Measurements from ENCODE around the gene ARHGAP26. TPM values are rescaled to one million over a fixed set of nuclear protein-coding genes. Genes with fewer than 3 reads are reported as not detected.

The ARHGAP26 gene
- total RNA-seq, 1 experiment from 2014 or later: 39.8 TPM

GRCh38 chr5:142727735-142728047 lies 42.5 kb upstream of the ARHGAP26 start:
- no peak overlapping the region for H2AFZ ChIP-seq (ENCODE audit: low read length)

GRCh38 chr5:142735323-142736246 lies 34.6 kb upstream of the ARHGAP26 start:
- Histone ChIP-seq H3K36me3 (ENCODE audit: insufficient read depth, low read length) (no peaks in the 10 kb centered on the region), H3K4me3 (ENCODE audit: low read length) (no peak overlapping the region), H3K27me3 (ENCODE audit: low read length) (no peaks in the 10 kb centered on the region), H3K4me2 (ENCODE audit: low read depth, low read length, poor library complexity, severe bottlenecking) (no peak overlapping the region), H4K20me1 (ENCODE audit: insufficient read depth, low read depth, low read length) (no peaks in the 10 kb centered on the region), H3K9me3 (ENCODE audit: low read length) (no peaks in the 10 kb centered on the region), H3K27ac (ENCODE audit: low read length) (no peak overlapping the region), H3K4me1 (ENCODE audit: low read length) (no peaks in the 10 kb centered on the region), H3K9ac (ENCODE audit: low read length) (no peak overlapping the region), H3K9me2 (replicated peaks; ENCODE audit: insufficient read depth, low read length) (no peaks in the 10 kb centered on the region), H3K79me2 (ENCODE audit: low read length) (no peaks in the 10 kb centered on the region), H2AFZ (ENCODE audit: low read length) (no peak overlapping the region)
- no peak for DNase-seq

More at GRCh38 chr5:142727735-142728047, 42.5 kb upstream of the ARHGAP26 start:
- Histone ChIP-seq H3K79me2 (ENCODE audit: low read length) (no peaks in the 10 kb centered on the region), H3K27me3 (ENCODE audit: low read length) (no peaks in the 10 kb centered on the region), H3K4me2 (ENCODE audit: low read depth, low read length, poor library complexity, severe bottlenecking) (no peak overlapping the region), H3K36me3 (ENCODE audit: insufficient read depth, low read length) (no peaks in the 10 kb centered on the region), H3K4me1 (ENCODE audit: low read length) (no peaks in the 10 kb centered on the region), H3K9ac (ENCODE audit: low read length) (no peak overlapping the region), H3K4me3 (ENCODE audit: low read length) (no peak overlapping the region), H3K27ac (ENCODE audit: low read length) (no peak overlapping the region), H3K9me3 (ENCODE audit: low read length) (no peaks in the 10 kb centered on the region), H3K9me2 (replicated peaks; ENCODE audit: insufficient read depth, low read length) (no peaks in the 10 kb centered on the region), H4K20me1 (ENCODE audit: insufficient read depth, low read depth, low read length) (no peaks in the 10 kb centered on the region)
- no peak for DNase-seq

GRCh38 chr5:142736247-142736632 lies 33.9 kb upstream of the ARHGAP26 start:
- Histone ChIP-seq H3K9me2 (replicated peaks; ENCODE audit: insufficient read depth, low read length) (no peaks in the 10 kb centered on the region), H3K36me3 (ENCODE audit: insufficient read depth, low read length) (no peaks in the 10 kb centered on the region), H3K9ac (ENCODE audit: low read length) (no peak overlapping the region), H4K20me1 (ENCODE audit: insufficient read depth, low read depth, low read length) (no peaks in the 10 kb centered on the region), H3K27me3 (ENCODE audit: low read length) (no peaks in the 10 kb centered on the region), H3K9me3 (ENCODE audit: low read length) (no peaks in the 10 kb centered on the region), H2AFZ (ENCODE audit: low read length) (no peak overlapping the region), H3K79me2 (ENCODE audit: low read length) (no peaks in the 10 kb centered on the region), H3K4me2 (ENCODE audit: low read depth, low read length, poor library complexity, severe bottlenecking) (no peak overlapping the region), H3K4me1 (ENCODE audit: low read length) (no peaks in the 10 kb centered on the region), H3K4me3 (ENCODE audit: low read length) (no peak overlapping the region), H3K27ac (ENCODE audit: low read length) (no peak overlapping the region)
- no peak for DNase-seq

- no peak for DNase-seq
Measured at GRCh38 chr5:142737179-142737578, 33.0 kb upstream of the ARHGAP26 start.

GRCh38 chr5:142740474-142741242 lies 29.5 kb upstream of the ARHGAP26 start:
- Histone ChIP-seq H3K9me3 (ENCODE audit: low read length) (no peaks in the 10 kb centered on the region), H3K36me3 (ENCODE audit: insufficient read depth, low read length) (no peaks in the 10 kb centered on the region), H4K20me1 (ENCODE audit: insufficient read depth, low read depth, low read length) (no peaks in the 10 kb centered on the region), H3K4me2 (ENCODE audit: low read depth, low read length, poor library complexity, severe bottlenecking) (no peak overlapping the region), H2AFZ (ENCODE audit: low read length) (no peak overlapping the region), H3K4me1 (ENCODE audit: low read length) (no peaks in the 10 kb centered on the region), H3K9ac (ENCODE audit: low read length) (no peak overlapping the region), H3K27me3 (ENCODE audit: low read length) (no peaks in the 10 kb centered on the region), H3K4me3 (ENCODE audit: low read length) (no peak overlapping the region), H3K27ac (ENCODE audit: low read length) (no peak overlapping the region), H3K79me2 (ENCODE audit: low read length) (no peaks in the 10 kb centered on the region), H3K9me2 (replicated peaks; ENCODE audit: insufficient read depth, low read length) (no peaks in the 10 kb centered on the region)
- no peak for DNase-seq

More at GRCh38 chr5:142737179-142737578, 33.0 kb upstream of the ARHGAP26 start:
- Histone ChIP-seq H3K9ac (ENCODE audit: low read length) (no peak overlapping the region), H2AFZ (ENCODE audit: low read length) (no peak overlapping the region), H3K9me2 (replicated peaks; ENCODE audit: insufficient read depth, low read length) (no peaks in the 10 kb centered on the region), H3K4me2 (ENCODE audit: low read depth, low read length, poor library complexity, severe bottlenecking) (no peak overlapping the region), H3K36me3 (ENCODE audit: insufficient read depth, low read length) (no peaks in the 10 kb centered on the region), H3K79me2 (ENCODE audit: low read length) (no peaks in the 10 kb centered on the region), H3K4me1 (ENCODE audit: low read length) (no peaks in the 10 kb centered on the region), H3K27ac (ENCODE audit: low read length) (no peak overlapping the region), H4K20me1 (ENCODE audit: insufficient read depth, low read depth, low read length) (no peaks in the 10 kb centered on the region), H3K4me3 (ENCODE audit: low read length) (no peak overlapping the region), H3K9me3 (ENCODE audit: low read length) (no peaks in the 10 kb centered on the region), H3K27me3 (ENCODE audit: low read length) (no peaks in the 10 kb centered on the region)

GRCh38 chr5:142743592-142744441 lies 26.4 kb upstream of the ARHGAP26 start:
- Histone ChIP-seq H3K79me2 (ENCODE audit: low read length) (no peaks in the 10 kb centered on the region), H3K36me3 (ENCODE audit: insufficient read depth, low read length) (no peaks in the 10 kb centered on the region), H3K9me3 (ENCODE audit: low read length) (no peaks in the 10 kb centered on the region), H3K4me3 (ENCODE audit: low read length) (no peak overlapping the region), H3K27ac (ENCODE audit: low read length) (no peak overlapping the region), H3K9me2 (replicated peaks; ENCODE audit: insufficient read depth, low read length) (no peaks in the 10 kb centered on the region), H3K9ac (ENCODE audit: low read length) (no peak overlapping the region), H3K4me1 (ENCODE audit: low read length) (no peaks in the 10 kb centered on the region), H2AFZ (ENCODE audit: low read length) (no peak overlapping the region), H3K27me3 (ENCODE audit: low read length) (no peaks in the 10 kb centered on the region), H3K4me2 (ENCODE audit: low read depth, low read length, poor library complexity, severe bottlenecking) (no peak overlapping the region), H4K20me1 (ENCODE audit: insufficient read depth, low read depth, low read length) (no peaks in the 10 kb centered on the region)
- no peak for DNase-seq

- no peak overlapping the region for H3K4me2 ChIP-seq (ENCODE audit: low read depth, low read length, poor library complexity, severe bottlenecking)
- no peak overlapping the region for H3K27ac ChIP-seq (ENCODE audit: low read length)
- no peaks in the 10 kb centered on the region for H3K79me2 ChIP-seq (ENCODE audit: low read length)
- H4K20me1 ChIP-seq (ENCODE audit: insufficient read depth, low read depth, low read length): no peaks in the 10 kb centered on the region
- no peak for DNase-seq
- no peak overlapping the region for H3K9ac ChIP-seq (ENCODE audit: low read length)
- no peaks in the 10 kb centered on the region for H3K9me3 ChIP-seq (ENCODE audit: low read length)
- H3K9me2 ChIP-seq (replicated peaks; ENCODE audit: insufficient read depth, low read length): no peaks in the 10 kb centered on the region
- H3K4me1 ChIP-seq (ENCODE audit: low read length): no peaks in the 10 kb centered on the region
- H3K36me3 ChIP-seq (ENCODE audit: insufficient read depth, low read length): no peaks in the 10 kb centered on the region
- no peak overlapping the region for H2AFZ ChIP-seq (ENCODE audit: low read length)
- no peaks in the 10 kb centered on the region for H3K27me3 ChIP-seq (ENCODE audit: low read length)
- no peak overlapping the region for H3K4me3 ChIP-seq (ENCODE audit: low read length)
Measured at GRCh38 chr5:142745268-142745667, 24.9 kb upstream of the ARHGAP26 start.

Data from Karpas-422 (cell line).